HEK293 (cell line): ENCODE measurements around the gene CYP2A13.
"Not testable (repeated sequence)": the region's sequence is repeated elsewhere in the genome, so short reads cannot be mapped to it uniquely, and the experiment has no call there.

ENCODE experiments used
- CTCF ChIA-PET: fragments of 350-600 bp; formaldehyde crosslinking; extraction: SDS; loops from one replicate; lab custom pipeline; 2021; ENCODE audit warnings: antibody characterized with exemption; lab: Yijun Ruan, JAX
- POLR2A ChIA-PET: fragments of 300-600 bp; formaldehyde crosslinking; extraction: SDS; loops from one replicate; lab custom pipeline; 2020; ENCODE audit warnings: antibody characterized with exemption, inconsistent platforms; lab: Yijun Ruan, JAX
- H3K27ac ChIP-seq: fragments of 200-500 bp; sonication (Bioruptor generic); 2 replicates; pipeline ENCODE4 v1.5.1; 2014; ENCODE audit warnings: low read depth, low read length, control low read depth, inconsistent platforms; ENCODE audit errors: extremely low read depth
- H3K36me3 ChIP-seq, 2 experiments: fragments of 200-500 bp in 1 of 2; sonication (Bioruptor generic) in 1 of 2; 1 replicate in 1 of 2; 2 replicates in 1 of 2; pipeline ENCODE4 v1.5.1; 2014 to 2017; ENCODE audit warnings: inconsistent platforms in 2 of 2, low read length in 2 of 2; ENCODE audit not compliant: control insufficient read depth in 2 of 2, insufficient read depth in 1 of 2
- H3K4me1 ChIP-seq: fragments of 200-500 bp; sonication (Bioruptor generic); 2 replicates; pipeline ENCODE4 v1.5.1; 2014; ENCODE audit warnings: mild to moderate bottlenecking, low read length, inconsistent platforms; ENCODE audit not compliant: control insufficient read depth, insufficient read depth
- H3K4me3 ChIP-seq: 2 replicates; pipeline ENCODE4 v1.5.1; 2011; ENCODE audit warnings: low read depth, mild to moderate bottlenecking, control low read depth, low read length, moderate library complexity
- H3K9me3 ChIP-seq: fragments of 200-500 bp; sonication (Bioruptor generic); 2 replicates; pipeline ENCODE4 v1.5.1; 2014; ENCODE audit warnings: low read depth, low read length, inconsistent platforms; ENCODE audit not compliant: control insufficient read depth, insufficient read depth
- FEZF1 ChIP-seq: fragments of 450-650 bp; formaldehyde crosslinking; IDR thresholded peaks from 2 replicates; pipeline ENCODE4 v1.5.1; 2016; ENCODE audit warnings: missing biosample characterization, missing genetic modification characterization
- GLIS1 ChIP-seq: fragments of 450-650 bp; formaldehyde crosslinking; IDR thresholded peaks from 2 replicates; pipeline ENCODE4 v1.5.1; 2016; ENCODE audit warnings: missing biosample characterization, missing genetic modification characterization
- KLF7 ChIP-seq: fragments of 450-650 bp; formaldehyde crosslinking; IDR thresholded peaks from 2 replicates; pipeline ENCODE4 v1.5.1; 2016; ENCODE audit warnings: missing biosample characterization, missing genetic modification characterization, borderline replicate concordance
- PBX3 ChIP-seq: sonication (generic); formaldehyde crosslinking; IDR thresholded peaks from 2 replicates; pipeline ENCODE4 v1.8.1; 2022; ENCODE audit warnings: mild to moderate bottlenecking, moderate library complexity, missing genetic modification reagents
- SP3 ChIP-seq: fragments of 450-650 bp; formaldehyde crosslinking; IDR thresholded peaks from 2 replicates; pipeline ENCODE4 v1.5.1; 2016; ENCODE audit warnings: missing biosample characterization, missing genetic modification characterization
- YY2 ChIP-seq: fragments of 450-650 bp; formaldehyde crosslinking; IDR thresholded peaks from 2 replicates; pipeline ENCODE4 v1.5.1; 2016; ENCODE audit warnings: missing biosample characterization, missing genetic modification characterization
- ZBTB20 ChIP-seq: fragments of 450-650 bp; formaldehyde crosslinking; IDR thresholded peaks from 2 replicates; pipeline ENCODE4 v1.5.1; 2016; ENCODE audit warnings: missing biosample characterization, missing genetic modification characterization
- ZFP37 ChIP-seq: fragments of 450-650 bp; formaldehyde crosslinking; IDR thresholded peaks from 2 replicates; pipeline ENCODE4 v1.5.1; 2016; ENCODE audit warnings: missing biosample characterization, missing genetic modification characterization
- ZNF10 ChIP-seq: fragments of 450-650 bp; formaldehyde crosslinking; IDR thresholded peaks from 2 replicates; pipeline ENCODE4 v1.5.1; 2017; ENCODE audit warnings: missing biosample characterization, missing genetic modification characterization
- ZNF132 ChIP-seq: fragments of 450-650 bp; formaldehyde crosslinking; IDR thresholded peaks from 2 replicates; pipeline ENCODE4 v1.5.1; 2017; ENCODE audit warnings: missing biosample characterization, missing genetic modification characterization, borderline replicate concordance
- ZNF16 ChIP-seq: fragments of 450-650 bp; formaldehyde crosslinking; IDR thresholded peaks from 2 replicates; pipeline ENCODE4 v1.5.1; 2016; ENCODE audit warnings: low read depth, missing biosample characterization, missing genetic modification characterization
- ZNF169 ChIP-seq: fragments of 450-650 bp; formaldehyde crosslinking; IDR thresholded peaks from 2 replicates; pipeline ENCODE4 v1.5.1; 2016; ENCODE audit warnings: missing biosample characterization, missing genetic modification characterization
- ZNF239 ChIP-seq: fragments of 450-650 bp; formaldehyde crosslinking; IDR thresholded peaks from 2 replicates; pipeline ENCODE4 v1.5.1; 2016; ENCODE audit warnings: missing biosample characterization, missing genetic modification characterization
- ZNF274 ChIP-seq, 2 experiments: fragments of 200-500 bp in 1 of 2; fragments of 450-650 bp in 1 of 2; sonication (Bioruptor generic) in 1 of 2; formaldehyde crosslinking in 1 of 2; IDR thresholded peaks; 2 replicates each; pipeline versions ENCODE4 v1.5.1 to v1.6.1; 2014 to 2016; ENCODE audit warnings: borderline replicate concordance in 1 of 2, inconsistent platforms in 1 of 2, low read length in 1 of 2, missing biosample characterization in 1 of 2, missing genetic modification characterization in 1 of 2
- ZNF292 ChIP-seq: fragments of 450-650 bp; formaldehyde crosslinking; IDR thresholded peaks from 2 replicates; pipeline ENCODE4 v1.5.1; 2016; ENCODE audit warnings: low read depth, missing biosample characterization, missing genetic modification characterization, borderline replicate concordance
- ZNF350 ChIP-seq: fragments of 450-650 bp; formaldehyde crosslinking; IDR thresholded peaks from 2 replicates; pipeline ENCODE4 v1.5.0; 2017; ENCODE audit warnings: missing biosample characterization, mild to moderate bottlenecking, missing genetic modification characterization
- ZNF354C ChIP-seq: fragments of 450-650 bp; formaldehyde crosslinking; IDR thresholded peaks from 2 replicates; pipeline ENCODE4 v1.5.1; 2016; ENCODE audit warnings: missing biosample characterization, missing genetic modification characterization, low read depth, borderline replicate concordance
- ZNF391 ChIP-seq: fragments of 450-650 bp; formaldehyde crosslinking; IDR thresholded peaks from 2 replicates; pipeline ENCODE4 v1.5.1; 2016; ENCODE audit warnings: low read depth, missing biosample characterization, missing genetic modification characterization, borderline replicate concordance
- ZNF423 ChIP-seq: fragments of 450-650 bp; formaldehyde crosslinking; IDR thresholded peaks from 2 replicates; pipeline ENCODE4 v1.5.1; 2016; ENCODE audit warnings: missing biosample characterization, missing genetic modification characterization
- ZNF433 ChIP-seq: fragments of 450-650 bp; formaldehyde crosslinking; IDR thresholded peaks from 2 replicates; pipeline ENCODE4 v1.5.1; 2016; ENCODE audit warnings: missing biosample characterization, missing genetic modification characterization, low read depth
- ZNF521 ChIP-seq: fragments of 450-650 bp; formaldehyde crosslinking; IDR thresholded peaks from 2 replicates; pipeline ENCODE4 v1.5.1; 2017; ENCODE audit warnings: missing biosample characterization, mild to moderate bottlenecking, missing genetic modification characterization
- ZNF544 ChIP-seq: fragments of 450-650 bp; formaldehyde crosslinking; IDR thresholded peaks from 2 replicates; pipeline ENCODE4 v1.5.0; 2017; ENCODE audit warnings: missing biosample characterization, missing genetic modification characterization
- ZNF580 ChIP-seq: fragments of 450-650 bp; formaldehyde crosslinking; IDR thresholded peaks from 2 replicates; pipeline ENCODE4 v1.5.1; 2016; ENCODE audit warnings: missing biosample characterization, missing genetic modification characterization
- ZNF600 ChIP-seq: fragments of 450-650 bp; formaldehyde crosslinking; IDR thresholded peaks from 2 replicates; pipeline ENCODE4 v1.5.1; 2016; ENCODE audit warnings: missing biosample characterization, missing genetic modification characterization
- ZNF677 ChIP-seq: fragments of 450-650 bp; IDR thresholded peaks from 2 replicates; pipeline ENCODE4 v1.5.0; 2018; ENCODE audit warnings: missing biosample characterization, mild to moderate bottlenecking, missing genetic modification characterization, moderate library complexity
- ZNF776 ChIP-seq: fragments of 450-650 bp; formaldehyde crosslinking; IDR thresholded peaks from 2 replicates; pipeline ENCODE4 v1.5.0; 2017; ENCODE audit warnings: missing biosample characterization, missing genetic modification characterization, borderline replicate concordance
- ZNF777 ChIP-seq: fragments of 450-650 bp; formaldehyde crosslinking; IDR thresholded peaks from 2 replicates; pipeline ENCODE4 v1.5.1; 2017; ENCODE audit warnings: missing biosample characterization, missing genetic modification characterization, borderline replicate concordance
- ZNF791 ChIP-seq: fragments of 450-650 bp; formaldehyde crosslinking; IDR thresholded peaks from 2 replicates; pipeline ENCODE4 v1.5.1; 2016; ENCODE audit warnings: missing biosample characterization, missing genetic modification characterization
- ZSCAN30 ChIP-seq: fragments of 450-650 bp; IDR thresholded peaks from 2 replicates; pipeline ENCODE4 v1.5.1; 2018; ENCODE audit warnings: missing biosample characterization, mild to moderate bottlenecking, missing genetic modification characterization, moderate library complexity

CYP2A13 gene

GRCh38 chr19:41134616-41135015, 46.4 kb downstream of the CYP2A13 start:
- no peak overlapping the region for H3K4me3 ChIP-seq
- no peaks in the 10 kb centered on the region; a peak in 1 of 3 replicates for H3K36me3 ChIP-seq
- ChIA-PET POLR2A (no interaction called here), CTCF (no interaction called here)
- H3K27ac ChIP-seq = no peak overlapping the region
- H3K4me1 ChIP-seq = no peaks in the 10 kb centered on the region
- TF ChIP-seq ZNF433 (no peak), ZNF391 (tag by site-specific recombination) (no peak), ZNF350 (tag by site-specific recombination) (no peak), ZNF544 (tag by site-specific recombination) (no peak), ZNF16 (tag by site-specific recombination) (no peak), ZNF10 (no peak), ZNF169 (tag by site-specific recombination) (no peak), ZNF776 (no peak), ZNF521 (no peak), ZSCAN30 (tag by site-specific recombination) (no peak), ZNF677 (tag by site-specific recombination) (no peak), GLIS1 (tag by site-specific recombination) (no peak)
- H3K9me3 ChIP-seq = no peaks in the 10 kb centered on the region

- H3K36me3 ChIP-seq, H3K9me3 ChIP-seq, POLR2A ChIA-PET, H3K27ac ChIP-seq, H3K4me1 ChIP-seq, CTCF ChIA-PET, H3K4me3 ChIP-seq: not testable (repeated sequence)
Measured at GRCh38 chr19:41135390-41136384, 47.4 kb downstream of the CYP2A13 start.

- TF ChIP-seq ZNF580 (tag by site-specific recombination) = no peak
- no peak for TF ChIP-seq ZNF791 (tag by site-specific recombination)
- TF ChIP-seq PBX3 (CRISPR knock-in tag) = no peak
- no peak for TF ChIP-seq ZNF423 (tag by site-specific recombination)
- no peak for TF ChIP-seq YY2
- TF ChIP-seq ZBTB20 (tag by site-specific recombination) = no peak
- TF ChIP-seq ZNF777 (tag by site-specific recombination) = no peak
- TF ChIP-seq ZNF600 (tag by site-specific recombination) = no peak
- TF ChIP-seq SP3 = no peak
- no peak for TF ChIP-seq ZFP37
- no peak for TF ChIP-seq ZNF169 (tag by site-specific recombination)
- no peak for TF ChIP-seq ZNF239 (tag by site-specific recombination)
- TF ChIP-seq ZNF354C (tag by site-specific recombination) = no peak
- TF ChIP-seq FEZF1 (tag by site-specific recombination) = no peak
- TF ChIP-seq ZNF132 (tag by site-specific recombination) = no peak
- TF ChIP-seq KLF7 (tag by site-specific recombination) = no peak
- no peak for TF ChIP-seq ZNF274 (IDR thresholded peaks at IDR 0.05; ENCODE audit: low read length)
- TF ChIP-seq ZNF274 (tag by site-specific recombination; IDR thresholded peaks at IDR 0.05; ENCODE audit: borderline replicate concordance) = no peak
- TF ChIP-seq ZNF391 (tag by site-specific recombination) = no peak
- TF ChIP-seq ZNF292 (tag by site-specific recombination) = no peak
- no peaks in the 10 kb centered on the region for H3K36me3 ChIP-seq
- no peak overlapping the region for H3K27ac ChIP-seq
- no peak overlapping the region for H3K4me3 ChIP-seq
- POLR2A ChIA-PET = no interaction called here
- no peaks in the 10 kb centered on the region for H3K4me1 ChIP-seq
- no peaks in the 10 kb centered on the region for H3K9me3 ChIP-seq
- CTCF ChIA-PET = interaction anchor here (0.7 kb wide), 1 partner anchor 8 kb away, joined by 3 read pairs; no protein-coding TSS in a partner anchor
Measured at GRCh38 chr19:41136636-41137455, 48.6 kb downstream of the CYP2A13 start.
